ENCODE results near the gene DNAJC16.
A peak's percentile ranks its signal among the peaks of the same experiment; 100 is the strongest.

DNAJC16 gene

DNA sequence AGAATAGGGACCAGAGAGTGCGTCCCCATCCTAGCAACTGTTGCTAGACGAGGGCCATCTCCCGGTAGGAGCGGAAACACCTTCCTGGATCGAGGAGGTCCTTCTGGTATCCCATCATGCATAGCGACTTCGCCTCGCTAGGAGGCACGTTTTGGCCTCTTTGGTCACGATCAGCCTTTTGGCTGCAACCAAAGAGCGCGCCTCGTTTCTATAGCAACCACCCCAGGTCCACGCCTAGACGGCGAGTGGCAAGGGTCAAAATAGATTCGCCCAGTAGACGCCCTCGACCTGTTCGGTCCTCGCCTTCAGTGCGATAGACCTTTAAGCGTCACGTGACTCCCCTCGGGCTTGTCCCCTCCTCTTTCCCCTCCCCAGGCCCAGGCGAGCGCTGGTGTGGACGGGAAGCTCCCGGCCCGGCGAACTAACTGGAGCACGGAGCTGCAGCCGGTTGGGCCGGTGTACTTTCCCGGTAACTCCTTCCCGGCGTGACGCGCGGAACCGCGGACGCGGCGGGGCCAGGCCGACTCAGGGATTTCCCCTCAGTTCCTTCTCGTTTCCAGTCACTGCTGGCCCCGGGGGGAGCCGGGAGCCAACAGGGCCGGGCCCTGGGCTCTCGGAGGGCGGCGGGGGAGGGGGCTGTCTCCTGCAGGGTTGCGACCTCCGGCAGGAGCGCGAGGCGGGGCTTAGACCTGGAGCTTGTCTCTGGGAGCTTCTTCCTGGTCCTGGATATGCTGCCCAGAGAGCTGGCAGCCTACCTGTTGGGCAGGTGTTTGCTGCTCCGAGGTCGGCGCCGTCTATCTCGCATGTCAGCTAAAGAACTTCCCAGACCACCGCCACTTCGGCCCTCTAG lies at the start of gene DNAJC16:
Gene DNAJC16, plus strand, starts transcription at position 359 of the 850 bp plus-strand sequence. CDS start 2,258 bp downstream, outside the sequence.
- TF ChIP-seq, protein P1, sequence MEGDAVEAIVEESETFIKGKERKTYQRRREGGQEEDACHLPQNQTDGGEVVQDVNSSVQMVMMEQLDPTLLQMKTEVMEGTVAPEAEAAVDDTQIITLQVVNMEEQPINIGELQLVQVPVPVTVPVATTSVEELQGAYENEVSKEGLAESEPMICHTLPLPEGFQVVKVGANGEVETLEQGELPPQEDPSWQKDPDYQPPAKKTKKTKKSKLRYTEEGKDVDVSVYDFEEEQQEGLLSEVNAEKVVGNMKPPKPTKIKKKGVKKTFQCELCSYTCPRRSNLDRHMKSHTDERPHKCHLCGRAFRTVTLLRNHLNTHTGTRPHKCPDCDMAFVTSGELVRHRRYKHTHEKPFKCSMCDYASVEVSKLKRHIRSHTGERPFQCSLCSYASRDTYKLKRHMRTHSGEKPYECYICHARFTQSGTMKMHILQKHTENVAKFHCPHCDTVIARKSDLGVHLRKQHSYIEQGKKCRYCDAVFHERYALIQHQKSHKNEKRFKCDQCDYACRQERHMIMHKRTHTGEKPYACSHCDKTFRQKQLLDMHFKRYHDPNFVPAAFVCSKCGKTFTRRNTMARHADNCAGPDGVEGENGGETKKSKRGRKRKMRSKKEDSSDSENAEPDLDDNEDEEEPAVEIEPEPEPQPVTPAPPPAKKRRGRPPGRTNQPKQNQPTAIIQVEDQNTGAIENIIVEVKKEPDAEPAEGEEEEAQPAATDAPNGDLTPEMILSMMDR (IDR thresholded peaks at IDR 0.05): peak; percentile 10; the same call in 1 of the 2 replicates

DNA sequence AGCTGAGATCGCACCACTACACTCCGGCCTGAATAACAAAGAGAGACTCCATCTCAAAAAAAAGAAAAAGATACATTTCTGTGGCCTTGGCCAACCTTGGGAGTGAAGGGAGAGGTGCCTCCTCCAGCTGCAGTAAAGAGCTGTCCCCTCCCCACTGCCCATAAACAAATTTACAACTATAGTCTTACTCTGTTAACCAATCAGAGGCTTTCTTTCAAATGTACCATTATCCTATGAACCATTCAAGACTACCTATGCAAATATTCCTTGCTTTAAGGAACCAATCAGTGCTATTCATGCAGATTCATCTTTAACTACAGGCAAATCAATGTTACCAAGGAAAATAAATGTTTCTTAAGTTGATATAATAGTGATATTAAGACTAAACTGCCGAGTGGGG lies 49.7 kb upstream of the DNAJC16 start:
- TF ChIP-seq, protein P1 (IDR thresholded peaks at IDR 0.05): no peak

DNA sequence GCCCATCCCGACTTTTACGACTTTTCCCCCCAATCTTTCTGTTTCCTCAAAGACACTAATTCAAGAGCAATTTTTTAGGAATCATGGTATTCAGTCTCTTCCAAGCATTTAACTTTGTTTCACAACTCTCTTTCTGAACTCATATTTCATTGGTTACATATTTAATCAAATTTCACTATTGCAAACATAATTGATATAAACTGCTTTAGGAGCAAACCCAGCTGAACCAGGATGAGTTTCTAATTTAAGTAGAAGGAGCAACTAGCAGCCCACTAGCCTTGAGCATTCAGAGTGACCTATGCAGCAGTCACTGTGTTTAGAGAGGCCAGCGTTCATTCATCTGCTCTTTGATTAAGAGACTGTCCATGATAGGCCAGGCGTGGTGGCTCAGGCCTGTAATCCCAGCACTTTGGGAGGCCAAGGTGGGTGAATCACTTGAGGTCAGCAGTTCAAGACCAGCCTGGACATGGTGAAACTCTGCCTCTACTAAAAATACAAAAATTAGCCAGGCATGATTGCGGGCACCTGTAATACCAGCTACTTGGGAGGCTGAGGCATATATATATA lies 48.9 kb upstream of the DNAJC16 start:
- TF ChIP-seq, protein P1 (IDR thresholded peaks at IDR 0.05): no peak

DNA sequence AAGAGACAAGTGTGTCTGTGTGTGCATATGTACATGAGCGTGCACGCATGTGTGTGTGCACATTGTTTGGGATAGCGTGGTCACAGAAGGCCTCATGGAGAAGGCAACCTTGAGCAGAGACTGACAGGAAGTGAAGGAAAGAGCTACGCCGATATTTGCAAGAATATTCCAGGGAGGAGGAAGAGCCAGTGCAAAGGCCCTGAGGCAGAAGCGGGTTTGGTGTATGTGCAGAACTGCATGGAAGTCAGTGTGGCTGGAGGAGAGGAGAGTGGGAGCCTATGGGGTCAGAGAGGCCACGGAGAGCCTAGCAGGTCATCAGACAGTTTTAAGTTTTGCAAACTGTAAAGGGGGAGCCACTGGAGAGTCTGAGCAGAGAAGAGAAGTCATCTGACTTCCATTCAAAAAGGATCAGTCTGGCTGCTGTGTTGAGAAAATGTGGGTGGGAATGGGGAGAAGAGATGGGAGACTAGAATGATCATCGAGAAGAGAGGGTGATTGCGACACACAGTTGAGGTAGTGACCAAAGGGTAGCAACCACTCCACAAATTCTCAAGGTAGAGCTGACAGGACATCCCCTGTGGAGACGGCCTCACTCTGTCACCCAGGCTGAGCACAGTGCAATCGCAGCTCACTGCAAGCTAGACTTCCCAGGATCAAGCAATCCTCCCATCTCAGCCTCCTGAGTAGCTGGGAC lies 46.8 kb upstream of the DNAJC16 start:
- TF ChIP-seq, protein P1 (IDR thresholded peaks at IDR 0.05): no peak

DNA sequence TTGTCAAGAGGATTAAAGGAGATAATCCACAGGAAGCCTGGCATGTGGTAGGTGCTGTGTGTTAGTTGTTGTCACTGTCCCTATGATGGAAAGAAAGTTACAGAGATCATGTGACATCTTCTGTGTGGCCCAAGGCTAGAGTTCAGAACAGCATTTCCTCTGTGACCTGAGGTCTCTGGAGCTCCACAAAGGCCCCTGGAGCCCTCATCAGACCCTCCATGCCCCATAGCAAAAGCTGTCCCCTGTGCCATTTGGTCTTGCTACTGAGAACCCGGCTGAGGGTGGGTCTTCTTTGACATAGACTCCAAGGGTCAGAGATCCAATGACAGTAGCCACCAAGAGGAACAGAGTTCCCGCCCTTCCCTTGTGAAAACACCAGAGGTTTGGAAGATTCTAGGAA lies 42.7 kb upstream of the DNAJC16 start:
- TF ChIP-seq, protein P1 (IDR thresholded peaks at IDR 0.05): no peak

DNA sequence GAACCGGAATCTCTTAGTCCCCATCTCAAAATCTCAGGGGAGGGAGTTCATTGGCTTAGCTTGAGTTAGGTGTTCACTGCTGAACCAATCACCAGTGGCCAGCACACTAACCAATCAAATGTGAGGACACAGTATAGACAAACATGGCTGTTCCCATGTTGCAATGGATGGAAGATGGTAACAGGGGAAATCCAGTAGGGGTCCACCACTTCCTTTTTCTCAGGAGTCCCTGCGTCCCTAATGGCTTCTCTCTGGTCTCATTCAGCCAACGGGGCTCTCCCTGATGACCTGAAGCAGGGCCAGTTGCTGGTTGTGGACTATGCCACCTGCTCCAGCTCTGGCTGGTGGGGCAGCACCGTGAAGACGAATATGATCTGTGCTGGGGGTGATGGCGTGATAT lies 41.0 kb upstream of the DNAJC16 start:
- TF ChIP-seq, protein P1 (IDR thresholded peaks at IDR 0.05): no peak

DNA sequence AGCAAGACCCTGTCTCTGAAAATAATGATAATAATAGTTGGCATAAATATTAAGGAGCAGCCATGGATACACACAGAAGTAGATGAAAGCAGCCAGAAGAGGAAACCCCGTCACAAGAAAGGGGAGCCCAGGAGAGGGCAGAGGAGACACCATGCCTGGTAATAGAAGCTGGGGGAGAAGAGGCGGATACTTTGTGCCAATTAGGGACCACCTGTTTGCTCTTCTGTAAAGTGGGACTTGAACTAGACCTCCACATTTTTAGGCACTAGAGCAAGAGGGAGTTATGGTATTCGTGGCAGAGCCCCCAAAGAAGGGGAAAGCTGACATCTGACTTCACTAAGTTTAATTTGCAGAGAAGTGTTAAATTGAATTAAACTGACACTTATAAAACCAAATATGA lies 38.3 kb upstream of the DNAJC16 start:
- TF ChIP-seq, protein P1 (IDR thresholded peaks at IDR 0.05): no peak
